Measurements from ENCODE around the gene OXTR. TPM values are rescaled to one million over a fixed set of nuclear protein-coding genes. Genes with fewer than 3 reads are reported as not detected.

OXTR gene
- total RNA-seq, 1 donor from 2014 or later = 24.0 TPM

DNA sequence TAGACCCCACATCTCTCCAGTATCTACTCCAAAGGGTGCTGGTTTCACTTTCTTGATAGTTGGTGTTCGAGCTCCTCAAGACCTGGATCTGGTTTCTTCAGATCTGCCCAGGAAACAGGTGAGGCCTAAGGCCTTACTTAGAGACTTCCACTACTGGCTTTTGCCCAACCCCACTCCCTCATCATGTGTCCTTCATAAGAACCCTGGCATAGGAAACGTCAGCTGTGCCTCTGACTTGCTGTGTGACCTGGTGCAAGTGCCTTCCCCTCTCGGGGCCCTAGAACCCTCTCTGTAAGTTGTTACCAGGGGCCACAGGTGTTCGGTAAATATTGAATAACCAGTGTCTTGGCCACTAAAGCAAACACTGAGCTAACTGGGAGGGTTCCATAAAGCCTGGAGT, 3.9 kb downstream of the OXTR start:
- DNase-seq (ENCODE audit: extremely low spot score, unreplicated experiment) = peak; percentile 49
- H3K36me3 Mint-ChIP-seq (ENCODE audit: unreplicated experiment) = peaks cover 10% of the 10 kb centered on the region
- TF ChIP-seq, protein P1, sequence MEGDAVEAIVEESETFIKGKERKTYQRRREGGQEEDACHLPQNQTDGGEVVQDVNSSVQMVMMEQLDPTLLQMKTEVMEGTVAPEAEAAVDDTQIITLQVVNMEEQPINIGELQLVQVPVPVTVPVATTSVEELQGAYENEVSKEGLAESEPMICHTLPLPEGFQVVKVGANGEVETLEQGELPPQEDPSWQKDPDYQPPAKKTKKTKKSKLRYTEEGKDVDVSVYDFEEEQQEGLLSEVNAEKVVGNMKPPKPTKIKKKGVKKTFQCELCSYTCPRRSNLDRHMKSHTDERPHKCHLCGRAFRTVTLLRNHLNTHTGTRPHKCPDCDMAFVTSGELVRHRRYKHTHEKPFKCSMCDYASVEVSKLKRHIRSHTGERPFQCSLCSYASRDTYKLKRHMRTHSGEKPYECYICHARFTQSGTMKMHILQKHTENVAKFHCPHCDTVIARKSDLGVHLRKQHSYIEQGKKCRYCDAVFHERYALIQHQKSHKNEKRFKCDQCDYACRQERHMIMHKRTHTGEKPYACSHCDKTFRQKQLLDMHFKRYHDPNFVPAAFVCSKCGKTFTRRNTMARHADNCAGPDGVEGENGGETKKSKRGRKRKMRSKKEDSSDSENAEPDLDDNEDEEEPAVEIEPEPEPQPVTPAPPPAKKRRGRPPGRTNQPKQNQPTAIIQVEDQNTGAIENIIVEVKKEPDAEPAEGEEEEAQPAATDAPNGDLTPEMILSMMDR (IDR thresholded peaks at IDR 0.05) = no peak
- peaks cover 42% of the 10 kb centered on the region for H3K4me1 Mint-ChIP-seq (ENCODE audit: unreplicated experiment)
- H3K27ac Mint-ChIP-seq (ENCODE audit: unreplicated experiment) = no peak overlapping the region
- H3K27me3 Mint-ChIP-seq (ENCODE audit: unreplicated experiment) = no peaks in the 10 kb centered on the region
- H3K4me3 Mint-ChIP-seq (ENCODE audit: unreplicated experiment) = no peak overlapping the region
- no peaks in the 10 kb centered on the region for H3K9me3 Mint-ChIP-seq (ENCODE audit: unreplicated experiment)

DNA sequence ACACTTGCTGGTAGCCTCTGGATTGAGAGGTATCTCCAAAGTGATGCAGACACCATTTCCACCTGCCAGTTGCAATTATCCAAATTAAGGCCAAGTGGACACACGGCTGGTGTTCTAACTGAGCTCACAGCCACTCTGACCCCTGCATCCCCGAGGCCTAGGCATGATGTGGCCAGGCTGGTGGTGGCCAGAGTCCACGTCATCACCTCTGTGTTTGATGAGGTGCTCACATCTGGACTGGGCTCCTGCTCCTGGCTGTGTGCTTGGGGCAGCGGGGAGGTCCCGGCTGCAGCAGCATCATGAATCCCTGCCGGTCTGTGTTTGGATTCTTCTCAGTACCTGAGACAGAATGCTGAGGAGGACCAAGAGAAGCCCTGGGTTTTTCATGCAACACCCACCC, 4.9 kb downstream of the OXTR start:
- DNase-seq (ENCODE audit: extremely low spot score, unreplicated experiment) = peak; percentile 60
- peaks cover 10% of the 10 kb centered on the region for H3K36me3 Mint-ChIP-seq (ENCODE audit: unreplicated experiment)
- TF ChIP-seq, protein P1 (IDR thresholded peaks at IDR 0.05) = no peak
- H3K4me1 Mint-ChIP-seq (ENCODE audit: unreplicated experiment) = peaks cover 36% of the 10 kb centered on the region
- H3K27me3 Mint-ChIP-seq (ENCODE audit: unreplicated experiment) = no peaks in the 10 kb centered on the region
- no peak overlapping the region for H3K27ac Mint-ChIP-seq (ENCODE audit: unreplicated experiment)
- H3K9me3 Mint-ChIP-seq (ENCODE audit: unreplicated experiment) = no peaks in the 10 kb centered on the region
- H3K4me3 Mint-ChIP-seq (ENCODE audit: unreplicated experiment) = no peak overlapping the region

DNA sequence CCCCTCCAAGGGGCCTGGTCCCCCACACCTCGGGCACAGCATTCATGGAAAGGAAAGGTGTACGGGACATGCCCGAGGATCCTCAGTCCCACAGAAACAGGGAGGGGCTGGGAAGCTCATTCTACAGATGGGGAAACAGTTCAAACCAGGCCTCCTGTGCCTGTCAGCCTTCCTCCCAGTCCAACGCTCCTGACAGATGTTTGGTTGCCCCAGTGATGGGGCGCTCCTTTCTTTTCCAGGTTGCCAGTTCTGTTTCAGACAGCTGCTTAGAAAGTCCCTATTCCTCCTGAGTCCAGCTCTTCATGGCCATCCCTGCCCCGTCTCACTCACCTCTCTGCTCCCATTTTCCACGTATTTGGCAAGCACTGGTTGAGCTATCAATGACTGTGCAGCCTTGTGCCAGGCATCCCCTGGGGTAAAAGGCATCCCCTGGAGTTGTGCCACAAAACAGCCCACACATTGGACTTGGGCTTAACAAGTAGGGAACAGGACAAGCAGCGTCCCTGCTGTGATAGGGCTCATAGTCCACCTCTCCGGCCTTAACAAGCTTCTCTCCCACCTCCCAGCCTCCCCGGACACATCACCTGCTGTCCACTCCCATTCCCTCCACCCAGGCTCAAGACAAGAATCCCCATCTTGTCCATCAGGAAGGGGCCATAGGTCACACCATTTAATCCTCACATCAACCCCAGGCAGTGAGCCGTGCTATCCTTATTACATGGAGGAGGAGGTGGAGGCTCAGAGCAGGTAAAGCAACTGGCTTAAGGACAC, 6.6 kb downstream of the OXTR start:
- H3K4me3 Mint-ChIP-seq (ENCODE audit: unreplicated experiment) = no peak overlapping the region
- peak; percentile 63 for DNase-seq (ENCODE audit: extremely low spot score, unreplicated experiment)
- TF ChIP-seq, protein P1 (IDR thresholded peaks at IDR 0.05) = no peak
- H3K9me3 Mint-ChIP-seq (ENCODE audit: unreplicated experiment) = no peaks in the 10 kb centered on the region
- H3K27ac Mint-ChIP-seq (ENCODE audit: unreplicated experiment) = no peak overlapping the region
- H3K27me3 Mint-ChIP-seq (ENCODE audit: unreplicated experiment) = no peaks in the 10 kb centered on the region
- H3K4me1 Mint-ChIP-seq (ENCODE audit: unreplicated experiment) = peaks cover 26% of the 10 kb centered on the region
- peaks cover 10% of the 10 kb centered on the region for H3K36me3 Mint-ChIP-seq (ENCODE audit: unreplicated experiment)

DNA sequence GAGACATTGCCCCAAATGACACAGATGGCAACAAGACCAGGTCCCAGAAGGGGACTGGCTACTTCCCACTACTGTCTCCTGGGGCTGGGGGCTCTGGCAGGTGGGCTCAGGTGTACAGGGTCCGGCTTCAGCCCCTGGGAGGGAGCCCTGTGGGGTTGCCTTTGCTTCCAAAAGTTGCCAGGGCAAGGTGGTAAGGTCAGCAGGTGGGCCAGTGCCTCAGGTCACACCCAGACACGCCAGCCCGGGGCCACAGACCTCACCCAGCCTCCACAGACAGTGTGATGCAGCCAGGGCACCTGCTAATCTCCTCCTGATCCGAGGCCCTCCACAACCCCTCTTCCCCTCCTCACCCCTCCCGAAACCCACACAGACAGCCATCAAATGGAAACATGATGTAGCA, 7.5 kb downstream of the OXTR start:
- H3K27ac Mint-ChIP-seq (ENCODE audit: unreplicated experiment) = no peak overlapping the region
- TF ChIP-seq, protein P1 (IDR thresholded peaks at IDR 0.05) = no peak
- no peaks in the 10 kb centered on the region for H3K27me3 Mint-ChIP-seq (ENCODE audit: unreplicated experiment)
- H3K4me1 Mint-ChIP-seq (ENCODE audit: unreplicated experiment) = peaks cover 31% of the 10 kb centered on the region
- peak; percentile 71 for DNase-seq (ENCODE audit: extremely low spot score, unreplicated experiment)
- H3K4me3 Mint-ChIP-seq (ENCODE audit: unreplicated experiment) = no peak overlapping the region
- peaks cover 10% of the 10 kb centered on the region for H3K36me3 Mint-ChIP-seq (ENCODE audit: unreplicated experiment)
- H3K9me3 Mint-ChIP-seq (ENCODE audit: unreplicated experiment) = no peaks in the 10 kb centered on the region

DNA sequence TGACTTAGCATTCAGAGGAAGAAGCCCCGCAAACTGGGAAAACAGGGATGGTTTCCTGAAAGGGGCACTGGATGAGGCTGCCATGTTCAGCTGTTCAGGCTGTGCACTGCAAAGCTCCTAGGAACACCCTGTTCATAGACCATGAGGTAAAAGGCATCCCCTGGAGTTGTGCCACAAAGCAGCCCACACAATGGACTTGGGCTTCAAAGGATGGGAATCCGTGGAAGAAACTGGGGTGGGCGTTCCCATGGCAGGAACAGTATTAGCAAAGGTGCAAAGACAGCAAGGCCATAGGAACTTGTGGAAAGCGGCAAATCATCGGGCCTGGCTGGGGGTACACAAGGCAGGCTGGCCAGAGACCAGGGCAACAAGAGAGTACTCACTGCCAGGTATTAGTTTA, 8.9 kb downstream of the OXTR start:
- no peak for DNase-seq (ENCODE audit: extremely low spot score, unreplicated experiment)
- peaks cover 10% of the 10 kb centered on the region for H3K36me3 Mint-ChIP-seq (ENCODE audit: unreplicated experiment)
- TF ChIP-seq, protein P1 (IDR thresholded peaks at IDR 0.05) = no peak
- no peaks in the 10 kb centered on the region for H3K27me3 Mint-ChIP-seq (ENCODE audit: unreplicated experiment)
- H3K4me1 Mint-ChIP-seq (ENCODE audit: unreplicated experiment) = peaks cover 18% of the 10 kb centered on the region
- H3K27ac Mint-ChIP-seq (ENCODE audit: unreplicated experiment) = peak overlapping the region; percentile 28
- H3K4me3 Mint-ChIP-seq (ENCODE audit: unreplicated experiment) = no peak overlapping the region
- no peaks in the 10 kb centered on the region for H3K9me3 Mint-ChIP-seq (ENCODE audit: unreplicated experiment)
